PC-3 (cell line): ENCODE measurements around the gene MYO7A.

Experiments used
- CTCF ChIP-seq: fragments of 300-600 bp; sonication (generic); conservative IDR thresholded peaks from 2 replicates; pipeline ENCODE4 v1.5.1; 2017; ENCODE audit warnings: antibody characterized with exemption, low read depth, mild to moderate bottlenecking, low read length
- EZH2 ChIP-seq: fragments of 300-600 bp; sonication (generic); IDR thresholded peaks from one replicate; pipeline ENCODE4 v1.6.1; 2017; ENCODE audit warnings: antibody characterized with exemption, mild to moderate bottlenecking, low read length; ENCODE audit not compliant: unreplicated experiment

- TF ChIP-seq CTCF (no peak), EZH2 (no peak)
Measured at GRCh38 chr11:77107950-77108349, 20.1 kb upstream of the MYO7A start.
